ENCODE data around the gene HS2ST1.
"Not testable (repeated sequence)": the region's sequence is repeated elsewhere in the genome, so short reads cannot be mapped to it uniquely, and the experiment has no call there.

Gene HS2ST1

GRCh38 chr1:86925742-86926141, 11.3 kb downstream of the HS2ST1 start:
- DNase-seq (ENCODE audit: low spot score): no peak

- no peak for DNase-seq (ENCODE audit: low spot score)
These were observed 12.4 kb downstream of the HS2ST1 start for GRCh38 chr1:86926883-86927282.

- DNase-seq (ENCODE audit: low spot score): no peak
These were observed 14.4 kb downstream of the HS2ST1 start for GRCh38 chr1:86928819-86929218.

GRCh38 chr1:86933051-86933450, 18.6 kb downstream of the HS2ST1 start:
- DNase-seq (ENCODE audit: low spot score): no peak

- no peak for DNase-seq (ENCODE audit: low spot score)
These were observed 19.3 kb downstream of the HS2ST1 start for GRCh38 chr1:86933562-86934377.

- no peak for DNase-seq (ENCODE audit: low spot score)
These were observed 24.0 kb downstream of the HS2ST1 start for GRCh38 chr1:86938450-86938849.

- DNase-seq (ENCODE audit: low spot score): no peak
These were observed 24.4 kb downstream of the HS2ST1 start for GRCh38 chr1:86938855-86939254.

- no peak for DNase-seq (ENCODE audit: low spot score)
These were observed 25.0 kb downstream of the HS2ST1 start for GRCh38 chr1:86939406-86939805.

GRCh38 chr1:86940599-86940998, 26.2 kb downstream of the HS2ST1 start:
- DNase-seq (ENCODE audit: low spot score): no peak

GRCh38 chr1:86942042-86942441, 27.6 kb downstream of the HS2ST1 start:
- no peak for DNase-seq (ENCODE audit: low spot score)

- no peak for DNase-seq (ENCODE audit: low spot score)
These were observed 28.3 kb downstream of the HS2ST1 start for GRCh38 chr1:86942743-86943142.

GRCh38 chr1:86948212-86948611, 33.8 kb downstream of the HS2ST1 start:
- DNase-seq (ENCODE audit: low spot score): peak; percentile 8

GRCh38 chr1:86950712-86951419, 36.4 kb downstream of the HS2ST1 start:
- DNase-seq (ENCODE audit: low spot score): no peak

- no peak for DNase-seq (ENCODE audit: low spot score)
These were observed 37.0 kb downstream of the HS2ST1 start for GRCh38 chr1:86951430-86951829.

- DNase-seq (ENCODE audit: low spot score): no peak
These were observed 38.7 kb downstream of the HS2ST1 start for GRCh38 chr1:86953167-86953566.

GRCh38 chr1:86955678-86956077, 41.2 kb downstream of the HS2ST1 start:
- no peak for DNase-seq (ENCODE audit: low spot score)

GRCh38 chr1:86956221-86956620, 41.8 kb downstream of the HS2ST1 start:
- no peak for DNase-seq (ENCODE audit: low spot score)

- DNase-seq (ENCODE audit: low spot score): no peak
These were observed 42.8 kb downstream of the HS2ST1 start for GRCh38 chr1:86957221-86957620.

GRCh38 chr1:86960548-86960947, 46.1 kb downstream of the HS2ST1 start:
- no peak for DNase-seq (ENCODE audit: low spot score)

- not testable (repeated sequence) for DNase-seq (ENCODE audit: low spot score)
These were observed 49.4 kb downstream of the HS2ST1 start for GRCh38 chr1:86963841-86964240.

GRCh38 chr1:86965012-86965826, 50.8 kb downstream of the HS2ST1 start:
- peak; percentile 54 for DNase-seq (ENCODE audit: low spot score)

- no peak for DNase-seq (ENCODE audit: low spot score)
These were observed 51.4 kb downstream of the HS2ST1 start for GRCh38 chr1:86965827-86966182.

GRCh38 chr1:86970938-86971337, 56.5 kb downstream of the HS2ST1 start:
- no peak for DNase-seq (ENCODE audit: low spot score)

Data from AG08396 (cell line).